HEK293 (cell line): ENCODE results near the gene XYLB.

Experiments
- CTCF ChIA-PET: fragments of 350-600 bp; formaldehyde crosslinking; extraction: SDS; loops from one replicate; lab custom pipeline; 2021; ENCODE audit warnings: antibody characterized with exemption; lab: Yijun Ruan, JAX
- POLR2A ChIA-PET: fragments of 300-600 bp; formaldehyde crosslinking; extraction: SDS; loops from one replicate; lab custom pipeline; 2020; ENCODE audit warnings: antibody characterized with exemption, inconsistent platforms; lab: Yijun Ruan, JAX
- H3K27ac ChIP-seq: fragments of 200-500 bp; sonication (Bioruptor generic); 2 replicates; pipeline ENCODE4 v1.5.1; 2014; ENCODE audit warnings: low read depth, low read length, control low read depth, inconsistent platforms; ENCODE audit errors: extremely low read depth
- H3K36me3 ChIP-seq, 2 experiments: fragments of 200-500 bp in 1 of 2; sonication (Bioruptor generic) in 1 of 2; 1 replicate in 1 of 2; 2 replicates in 1 of 2; pipeline ENCODE4 v1.5.1; 2014 to 2017; ENCODE audit warnings: inconsistent platforms in 2 of 2, low read length in 2 of 2; ENCODE audit not compliant: control insufficient read depth in 2 of 2, insufficient read depth in 1 of 2
- H3K4me1 ChIP-seq: fragments of 200-500 bp; sonication (Bioruptor generic); 2 replicates; pipeline ENCODE4 v1.5.1; 2014; ENCODE audit warnings: mild to moderate bottlenecking, low read length, inconsistent platforms; ENCODE audit not compliant: control insufficient read depth, insufficient read depth
- H3K4me3 ChIP-seq: 2 replicates; pipeline ENCODE4 v1.5.1; 2011; ENCODE audit warnings: low read depth, mild to moderate bottlenecking, control low read depth, low read length, moderate library complexity
- H3K9me3 ChIP-seq: fragments of 200-500 bp; sonication (Bioruptor generic); 2 replicates; pipeline ENCODE4 v1.5.1; 2014; ENCODE audit warnings: low read depth, low read length, inconsistent platforms; ENCODE audit not compliant: control insufficient read depth, insufficient read depth
- KLF9 ChIP-seq: fragments of 450-650 bp; formaldehyde crosslinking; IDR thresholded peaks from 2 replicates; pipeline ENCODE4 v1.5.1; 2016; ENCODE audit warnings: missing biosample characterization, missing genetic modification characterization, low read depth
- PRDM2 ChIP-seq: fragments of 450-650 bp; formaldehyde crosslinking; IDR thresholded peaks from 2 replicates; pipeline ENCODE4 v1.5.1; 2016; ENCODE audit warnings: missing biosample characterization, missing genetic modification characterization, borderline replicate concordance
- SCRT1 ChIP-seq: fragments of 450-650 bp; formaldehyde crosslinking; IDR thresholded peaks from 2 replicates; pipeline ENCODE4 v1.5.1; 2016; ENCODE audit warnings: missing biosample characterization, missing genetic modification characterization, borderline replicate concordance
- ZNF221 ChIP-seq: fragments of 450-650 bp; formaldehyde crosslinking; IDR thresholded peaks from 2 replicates; pipeline ENCODE4 v1.5.1; 2017; ENCODE audit warnings: missing biosample characterization, missing genetic modification characterization, borderline replicate concordance
- ZNF341 ChIP-seq: fragments of 450-650 bp; formaldehyde crosslinking; IDR thresholded peaks from 2 replicates; pipeline ENCODE4; 2016; ENCODE audit warnings: low read depth, missing biosample characterization, missing genetic modification characterization
- ZNF391 ChIP-seq: fragments of 450-650 bp; formaldehyde crosslinking; IDR thresholded peaks from 2 replicates; pipeline ENCODE4 v1.5.1; 2016; ENCODE audit warnings: low read depth, missing biosample characterization, missing genetic modification characterization, borderline replicate concordance
- ZNF514 ChIP-seq: fragments of 450-650 bp; formaldehyde crosslinking; IDR thresholded peaks from 2 replicates; pipeline ENCODE4 v1.5.1; 2016; ENCODE audit warnings: missing biosample characterization, missing genetic modification characterization
- ZNF521 ChIP-seq: fragments of 450-650 bp; formaldehyde crosslinking; IDR thresholded peaks from 2 replicates; pipeline ENCODE4 v1.5.1; 2017; ENCODE audit warnings: missing biosample characterization, mild to moderate bottlenecking, missing genetic modification characterization
- ZNF549 ChIP-seq: fragments of 450-650 bp; IDR thresholded peaks from 2 replicates; pipeline ENCODE4 v1.5.1; 2018; ENCODE audit warnings: missing biosample characterization, missing genetic modification characterization, mild to moderate bottlenecking, inconsistent platforms, moderate library complexity
- ZNF623 ChIP-seq: fragments of 450-650 bp; formaldehyde crosslinking; IDR thresholded peaks from 2 replicates; pipeline ENCODE4 v1.5.1; 2016; ENCODE audit warnings: missing biosample characterization, missing genetic modification characterization
- ZNF791 ChIP-seq: fragments of 450-650 bp; formaldehyde crosslinking; IDR thresholded peaks from 2 replicates; pipeline ENCODE4 v1.5.1; 2016; ENCODE audit warnings: missing biosample characterization, missing genetic modification characterization
- TF ChIP-seq, protein P1 (sequence below): fragments of 450-650 bp; formaldehyde crosslinking; IDR thresholded peaks from 2 replicates; pipeline ENCODE4 v1.5.0; 2017; ENCODE audit warnings: missing biosample characterization, missing genetic modification characterization, borderline replicate concordance
- TF ChIP-seq, protein P2 (sequence below): fragments of 450-650 bp; formaldehyde crosslinking; IDR thresholded peaks from 2 replicates; pipeline ENCODE4 v1.5.1; 2016; ENCODE audit warnings: missing biosample characterization, missing genetic modification characterization

Gene XYLB

GRCh38 chr3:38306941-38307340 is 39.6 kb upstream of the XYLB start:
- POLR2A ChIA-PET: no interaction called here
- no peaks in the 10 kb centered on the region for H3K36me3 ChIP-seq
- H3K9me3 ChIP-seq: no peaks in the 10 kb centered on the region
- CTCF ChIA-PET: interaction anchor here (0.6 to 1.0 kb wide), 2 partner anchors 9 to 11 kb away, joined by 3 read pairs; no protein-coding TSS in a partner anchor
- no peaks in the 10 kb centered on the region for H3K4me1 ChIP-seq
- no peak overlapping the region for H3K27ac ChIP-seq
- no peak for TF ChIP-seq ZNF549 (tag by site-specific recombination)
- TF ChIP-seq ZNF623 (tag by site-specific recombination): no peak
- no peak for TF ChIP-seq ZNF514 (tag by site-specific recombination)
- TF ChIP-seq ZNF791 (tag by site-specific recombination): no peak
- TF ChIP-seq PRDM2 (tag by site-specific recombination): no peak
- no peak for TF ChIP-seq ZNF521 (tag by site-specific recombination)
- TF ChIP-seq ZNF341 (tag by site-specific recombination): no peak
- TF ChIP-seq, protein P1, sequence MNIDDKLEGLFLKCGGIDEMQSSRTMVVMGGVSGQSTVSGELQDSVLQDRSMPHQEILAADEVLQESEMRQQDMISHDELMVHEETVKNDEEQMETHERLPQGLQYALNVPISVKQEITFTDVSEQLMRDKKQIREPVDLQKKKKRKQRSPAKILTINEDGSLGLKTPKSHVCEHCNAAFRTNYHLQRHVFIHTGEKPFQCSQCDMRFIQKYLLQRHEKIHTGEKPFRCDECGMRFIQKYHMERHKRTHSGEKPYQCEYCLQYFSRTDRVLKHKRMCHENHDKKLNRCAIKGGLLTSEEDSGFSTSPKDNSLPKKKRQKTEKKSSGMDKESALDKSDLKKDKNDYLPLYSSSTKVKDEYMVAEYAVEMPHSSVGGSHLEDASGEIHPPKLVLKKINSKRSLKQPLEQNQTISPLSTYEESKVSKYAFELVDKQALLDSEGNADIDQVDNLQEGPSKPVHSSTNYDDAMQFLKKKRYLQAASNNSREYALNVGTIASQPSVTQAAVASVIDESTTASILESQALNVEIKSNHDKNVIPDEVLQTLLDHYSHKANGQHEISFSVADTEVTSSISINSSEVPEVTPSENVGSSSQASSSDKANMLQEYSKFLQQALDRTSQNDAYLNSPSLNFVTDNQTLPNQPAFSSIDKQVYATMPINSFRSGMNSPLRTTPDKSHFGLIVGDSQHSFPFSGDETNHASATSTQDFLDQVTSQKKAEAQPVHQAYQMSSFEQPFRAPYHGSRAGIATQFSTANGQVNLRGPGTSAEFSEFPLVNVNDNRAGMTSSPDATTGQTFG (tag by site-specific recombination): no peak
- TF ChIP-seq SCRT1 (tag by site-specific recombination): no peak
- TF ChIP-seq, protein P2, sequence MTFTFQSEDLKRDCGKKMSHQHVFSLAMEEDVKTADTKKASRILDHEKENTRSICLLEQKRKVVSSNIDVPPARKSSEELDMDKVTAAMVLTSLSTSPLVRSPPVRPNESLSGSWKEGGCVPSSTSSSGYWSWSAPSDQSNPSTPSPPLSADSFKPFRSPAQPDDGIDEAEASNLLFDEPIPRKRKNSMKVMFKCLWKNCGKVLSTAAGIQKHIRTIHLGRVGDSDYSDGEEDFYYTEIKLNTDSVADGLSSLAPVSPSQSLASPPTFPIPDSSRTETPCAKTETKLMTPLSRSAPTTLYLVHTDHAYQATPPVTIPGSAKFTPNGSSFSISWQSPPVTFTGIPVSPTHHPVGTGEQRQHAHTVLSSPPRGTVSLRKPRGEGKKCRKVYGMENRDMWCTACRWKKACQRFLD (tag by site-specific recombination): no peak
- no peak overlapping the region for H3K4me3 ChIP-seq

GRCh38 chr3:38307599-38307998 is 39.0 kb upstream of the XYLB start:
- Histone ChIP-seq H3K9me3 (no peaks in the 10 kb centered on the region), H3K4me1 (no peaks in the 10 kb centered on the region), H3K4me3 (no peak overlapping the region), H3K27ac (no peak overlapping the region), H3K36me3 (no peaks in the 10 kb centered on the region)
- no peak for TF ChIP-seq ZNF391 (tag by site-specific recombination)
- 0 out of 2 replicates have a peak, but pooled peaks have one; percentile 32 for TF ChIP-seq KLF9 (tag by site-specific recombination)
- no peak for TF ChIP-seq ZNF221 (tag by site-specific recombination)
- POLR2A ChIA-PET: no interaction called here
- CTCF ChIA-PET: interaction anchor here (0.6 to 0.7 kb wide), 2 partner anchors 12 to 101 kb away, joined by 3 read pairs; no protein-coding TSS in a partner anchor
